B cell (primary cell): ENCODE results near the gene TMEM236. TPM values are rescaled to one million over a fixed set of nuclear protein-coding genes. Genes with fewer than 3 reads are reported as not detected.

ENCODE experiments used
- ATAC-seq: fragments of 200-7000 bp; cut with Tn5 transposase; one replicate; pipeline ENCODE4 v1.10.0; 2021; ENCODE audit warnings: low read depth, mild to moderate bottlenecking, moderate number of reproducible peaks, moderate library complexity
- CTCF ChIA-PET: fragments of 350-600 bp; sonication (Branson Sonifier 250); formaldehyde crosslinking; loops from one replicate; lab custom pipeline; 2021; ENCODE audit warnings: antibody characterized with exemption, inconsistent platforms; lab: Charles Lee
- POLR2A ChIA-PET: fragments of 350-600 bp; sonication (Branson Sonifier 250); formaldehyde crosslinking; loops from one replicate; lab custom pipeline; 2021; ENCODE audit warnings: antibody characterized with exemption; lab: Charles Lee
- DNase-seq: peaks from one replicate; pipeline ENCODE4 v3.0.0; 2013
- H2AFZ ChIP-seq: 2 replicates; pipeline ENCODE4 v1.6.1; 2012; ENCODE audit warnings: mild to moderate bottlenecking, low read depth, low read length; ENCODE audit not compliant: insufficient read depth, poor library complexity, severe bottlenecking
- H3K27ac ChIP-seq, 2 donors: 1 replicate in 1 of 2; 2 replicates in 1 of 2; pipeline ENCODE4 v1.5.1; 2012 to 2013; ENCODE audit warnings: low read length in 2 of 2, mild to moderate bottlenecking in 2 of 2, moderate library complexity in 1 of 2
- H3K27me3 ChIP-seq, 4 experiments: fragments of 200-600 bp in 1 of 4; sonication (generic) in 1 of 4; replicated peaks in 1 of 4; 1 replicate in 2 of 4; 2 replicates in 2 of 4; pipeline versions ENCODE4 v1.6.1 to v1.7.0; 2013 to 2016; ENCODE audit warnings: low read length in 3 of 4, mild to moderate bottlenecking in 2 of 4, mixed read lengths in 1 of 4, moderate library complexity in 1 of 4; ENCODE audit not compliant: insufficient read depth in 4 of 4, control insufficient read depth in 3 of 4; ENCODE audit errors: control extremely low read depth in 1 of 4
- H3K36me3 ChIP-seq, 2 experiments: replicated peaks in 1 of 2; 1 replicate in 1 of 2; 2 replicates in 1 of 2; pipeline versions ENCODE4 v1.6.1 to v1.7.1; 2013; ENCODE audit warnings: low read length in 1 of 2; ENCODE audit not compliant: insufficient read depth in 2 of 2, control insufficient read depth in 1 of 2; ENCODE audit errors: control extremely low read depth in 1 of 2, extremely low read depth in 1 of 2
- H3K4me1 ChIP-seq, 2 donors: fragments of 200-600 bp in 1 of 2; sonication (generic) in 1 of 2; 1 replicate in 1 of 2; 2 replicates in 1 of 2; pipeline versions ENCODE4 v1.5.1 to v1.6.1; 2013 to 2017; ENCODE audit warnings: low read length in 2 of 2; ENCODE audit not compliant: control insufficient read depth in 2 of 2, insufficient read depth in 2 of 2
- H3K4me2 ChIP-seq: replicated peaks from 2 replicates; pipeline ENCODE3; 2012; ENCODE audit warnings: mild to moderate bottlenecking, low read depth, low read length; ENCODE audit not compliant: poor library complexity, severe bottlenecking
- H3K4me3 ChIP-seq, 5 experiments: fragments of 200-600 bp in 1 of 5; sonication (generic) in 1 of 5; 1 replicate in 3 of 5; 2 replicates in 2 of 5; pipeline versions ENCODE4 v1.5.1 to v1.7.0; 2011 to 2016; ENCODE audit warnings: low read length in 4 of 5, mild to moderate bottlenecking in 4 of 5, low read depth in 2 of 5, control low read depth in 1 of 5, moderate library complexity in 1 of 5; ENCODE audit not compliant: insufficient read depth in 1 of 5; ENCODE audit errors: control extremely low read depth in 1 of 5, extremely low read depth in 1 of 5
- H3K79me2 ChIP-seq: fragments of 200-600 bp; sonication (generic); one replicate; pipeline ENCODE4 v1.6.0; 2016; ENCODE audit warnings: low read length; ENCODE audit not compliant: control insufficient read depth, insufficient read depth
- H3K9ac ChIP-seq: fragments of 200-600 bp; sonication (generic); 2 replicates; pipeline ENCODE4 v1.6.1; 2017; ENCODE audit warnings: mild to moderate bottlenecking, low read length, moderate library complexity
- H3K9me3 ChIP-seq, 3 donors: one replicate each; pipeline versions ENCODE4 v1.6.1 to v1.7.1; 2013; ENCODE audit warnings: low read length in 2 of 3; ENCODE audit not compliant: control insufficient read depth in 2 of 3, insufficient read depth in 1 of 3; ENCODE audit errors: control extremely low read depth in 1 of 3
- H4K20me1 ChIP-seq: 2 replicates; pipeline ENCODE4 v1.6.0; 2012; ENCODE audit warnings: mild to moderate bottlenecking, low read length; ENCODE audit not compliant: insufficient read depth, control insufficient read depth, poor library complexity, severe bottlenecking
- H3K27ac Mint-ChIP-seq: one replicate; pipeline ENCODE4 v1.8.0; 2021; ENCODE audit warnings: mixed read lengths
- H3K27me3 Mint-ChIP-seq: one replicate; pipeline ENCODE4 v1.8.0; 2021; ENCODE audit warnings: mixed read lengths
- H3K4me1 Mint-ChIP-seq: one replicate; pipeline ENCODE4 v1.8.0; 2021; ENCODE audit warnings: mixed read lengths
- H3K4me3 Mint-ChIP-seq: one replicate; pipeline ENCODE4 v1.8.0; 2021; ENCODE audit warnings: mixed read lengths
- H3K9me3 Mint-ChIP-seq: one replicate; pipeline ENCODE4 v1.8.0; 2022; ENCODE audit warnings: mixed read lengths; ENCODE audit not compliant: insufficient read depth
- CTCF ChIP-seq: fragments of 200-600 bp; IDR thresholded peaks from one replicate; pipeline ENCODE4 v1.8.0; 2022; ENCODE audit warnings: antibody characterized with exemption, mild to moderate bottlenecking
- EZH2 ChIP-seq: IDR thresholded peaks from 2 replicates; pipeline ENCODE4 v1.6.1; 2012; ENCODE audit warnings: borderline replicate concordance, low read depth, mild to moderate bottlenecking, moderate library complexity, low read length; ENCODE audit not compliant: insufficient read depth, poor library complexity, severe bottlenecking
- WGBS: methylation state at CpG from one replicate; pipeline ENCODE4 v1.1.5; 2013; ENCODE audit warnings: missing lambda C conversion rate; ENCODE audit not compliant: insufficient coverage; 5-methylcytosine and 5-hydroxymethylcytosine counted together
- intact Hi-C: fragments of 100-400 bp; cut with micrococcal nuclease; formaldehyde crosslinking; loops from one replicate; pipeline ENCODE4 v1.10.0; 2022
- polyA plus RNA-seq: library from polyadenylated mRNA; depleted of rRNA; stranded (reverse); fragments of >200 nt; gene quantifications from 2 replicates; pipeline ENCODE4 v1.2.3, GENCODE V29; 2012
- total RNA-seq, 2 donors: library from RNA; stranded (reverse); fragments of 120-200 nt in 1 of 2; gene quantifications; 1 replicate in 1 of 2; 2 replicates in 1 of 2; pipeline versions ENCODE4 v1.2.3 to v1.2.4, GENCODE V29; 2013 to 2022

Gene TMEM236
- total and polyA plus RNA-seq, 2 donors (not counting 1 experiment from before 2014, with no cell fraction given) = 0.09 to 0.27 TPM

DNA sequence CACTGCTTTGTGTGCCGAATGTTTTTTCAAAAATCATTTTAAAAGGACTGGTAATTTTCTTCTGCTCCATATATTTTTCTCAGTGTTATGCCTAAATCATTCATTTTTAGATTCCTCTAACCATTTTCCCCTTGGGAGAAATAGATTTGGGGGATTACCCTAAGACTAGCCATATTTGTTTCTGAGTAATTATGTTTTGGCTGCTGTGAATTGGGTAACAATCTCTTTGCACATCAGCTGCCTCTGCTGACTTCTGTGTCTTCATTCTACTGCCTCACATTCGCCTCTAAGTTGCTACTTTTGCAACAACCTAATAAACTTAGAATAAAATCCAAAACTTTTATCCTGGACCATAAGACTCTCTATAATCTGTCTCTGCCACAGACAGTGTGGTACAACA is 38.6 kb downstream of the TMEM236 start:
- Histone ChIP-seq H3K79me2 (no peaks in the 10 kb centered on the region), H3K9ac (no peak overlapping the region), H3K27ac (no peak overlapping the region), H4K20me1 (no peaks in the 10 kb centered on the region), H3K4me2 (no peak overlapping the region), H3K9me3 (no peaks in the 10 kb centered on the region), H3K27me3 (no peaks in the 10 kb centered on the region), H3K4me3 (no peak overlapping the region), H3K4me1 (no peaks in the 10 kb centered on the region), H3K36me3 (no peaks in the 10 kb centered on the region), H2AFZ (no peak overlapping the region)
- ChIA-PET POLR2A (no interaction called here), CTCF (no interaction called here)
- intact Hi-C loops = no loop called here
- Mint-ChIP-seq H3K9me3 (no peaks in the 10 kb centered on the region), H3K27me3 (no peaks in the 10 kb centered on the region), H3K27ac (no peak overlapping the region), H3K4me1 (no peaks in the 10 kb centered on the region), H3K4me3 (no peak overlapping the region)
- ATAC-seq (no peak), DNase-seq (no peak)
- TF ChIP-seq EZH2 = no peak
- TF ChIP-seq CTCF = no peak
- 80% methylated on average over 1 of the region's 2 CpGs for WGBS

DNA sequence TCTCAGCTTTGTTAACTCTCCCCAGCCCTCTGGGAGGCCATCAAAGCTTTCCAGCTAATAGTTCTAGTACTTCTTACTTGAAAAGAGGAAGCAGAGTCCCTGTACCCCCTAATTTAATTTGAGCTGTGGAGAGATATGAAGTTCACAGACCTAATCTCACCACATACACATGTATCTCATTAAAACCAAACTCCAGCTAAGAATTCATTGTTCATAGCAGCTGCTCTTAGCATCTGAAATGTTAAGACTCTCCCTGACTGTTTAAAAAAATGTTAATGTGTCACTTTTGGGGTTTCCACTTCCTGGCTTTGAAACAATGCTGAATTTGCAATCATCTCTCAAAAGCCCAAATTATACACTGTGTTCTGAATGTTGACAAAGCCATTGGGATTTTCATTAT is 41.0 kb downstream of the TMEM236 start:
- Histone ChIP-seq H4K20me1 (no peaks in the 10 kb centered on the region), H3K9me3 (no peaks in the 10 kb centered on the region), H3K27me3 (no peaks in the 10 kb centered on the region), H3K9ac (no peak overlapping the region), H2AFZ (no peak overlapping the region), H3K4me3 (no peak overlapping the region), H3K4me2 (no peak overlapping the region), H3K4me1 (no peaks in the 10 kb centered on the region), H3K36me3 (no peaks in the 10 kb centered on the region), H3K79me2 (no peaks in the 10 kb centered on the region), H3K27ac (no peak overlapping the region)
- H3K4me1 Mint-ChIP-seq = no peaks in the 10 kb centered on the region
- CTCF ChIA-PET = no interaction called here
- H3K27me3 Mint-ChIP-seq = no peaks in the 10 kb centered on the region
- intact Hi-C loops = no loop called here
- no peak overlapping the region for H3K27ac Mint-ChIP-seq
- POLR2A ChIA-PET = no interaction called here
- no peak for TF ChIP-seq CTCF
- TF ChIP-seq EZH2 = no peak
- DNase-seq (no peak), ATAC-seq (no peak)
- H3K4me3 Mint-ChIP-seq = no peak overlapping the region
- no peaks in the 10 kb centered on the region for H3K9me3 Mint-ChIP-seq
